Fibroblast of villous mesenchyme (primary cell): ENCODE data around the gene IL13RA1. TPM values are rescaled to one million over a fixed set of nuclear protein-coding genes. Genes with fewer than 3 reads are reported as not detected.

Experiments
- DNase-seq: peaks from one replicate; pipeline ENCODE4 v3.0.0-alpha.2; 2010; ENCODE audit warnings: low read depth
- H3K4me3 ChIP-seq: 2 replicates; pipeline ENCODE4 v1.5.1; 2011; ENCODE audit warnings: low read depth, mild to moderate bottlenecking, low read length
- total RNA-seq: library from RNA; depleted of rRNA; stranded (reverse); fragments of >200 nt; gene quantifications from 2 replicates; pipeline ENCODE4 v1.2.3, GENCODE V29; 2012
- TF ChIP-seq, protein P1 (sequence below): IDR thresholded peaks from 2 replicates; pipeline ENCODE4 v1.5.1; 2012; ENCODE audit warnings: low read depth, mild to moderate bottlenecking, low read length; ENCODE audit not compliant: insufficient read depth

The IL13RA1 gene
- total RNA-seq, 1 donor = 61.3 TPM

DNA sequence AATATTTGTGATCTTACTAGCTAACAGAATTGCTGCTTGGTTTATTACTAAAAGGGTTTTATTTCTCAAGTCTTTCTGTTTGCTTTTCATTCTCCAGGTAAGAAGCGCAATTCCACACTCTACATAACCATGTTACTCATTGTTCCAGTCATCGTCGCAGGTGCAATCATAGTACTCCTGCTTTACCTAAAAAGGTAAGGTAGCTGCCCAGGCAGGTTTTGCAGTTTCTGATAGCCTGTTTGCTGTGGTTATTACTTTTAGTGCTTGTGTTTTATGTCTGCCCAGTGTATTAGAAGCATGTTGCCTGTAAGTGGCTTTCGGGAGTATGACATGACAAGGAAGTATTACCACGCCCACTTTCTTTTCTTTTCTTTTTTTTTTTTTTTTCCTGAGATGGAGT is 46.4 kb downstream of the IL13RA1 start:
- no peak overlapping the region for H3K4me3 ChIP-seq
- TF ChIP-seq, protein P1, sequence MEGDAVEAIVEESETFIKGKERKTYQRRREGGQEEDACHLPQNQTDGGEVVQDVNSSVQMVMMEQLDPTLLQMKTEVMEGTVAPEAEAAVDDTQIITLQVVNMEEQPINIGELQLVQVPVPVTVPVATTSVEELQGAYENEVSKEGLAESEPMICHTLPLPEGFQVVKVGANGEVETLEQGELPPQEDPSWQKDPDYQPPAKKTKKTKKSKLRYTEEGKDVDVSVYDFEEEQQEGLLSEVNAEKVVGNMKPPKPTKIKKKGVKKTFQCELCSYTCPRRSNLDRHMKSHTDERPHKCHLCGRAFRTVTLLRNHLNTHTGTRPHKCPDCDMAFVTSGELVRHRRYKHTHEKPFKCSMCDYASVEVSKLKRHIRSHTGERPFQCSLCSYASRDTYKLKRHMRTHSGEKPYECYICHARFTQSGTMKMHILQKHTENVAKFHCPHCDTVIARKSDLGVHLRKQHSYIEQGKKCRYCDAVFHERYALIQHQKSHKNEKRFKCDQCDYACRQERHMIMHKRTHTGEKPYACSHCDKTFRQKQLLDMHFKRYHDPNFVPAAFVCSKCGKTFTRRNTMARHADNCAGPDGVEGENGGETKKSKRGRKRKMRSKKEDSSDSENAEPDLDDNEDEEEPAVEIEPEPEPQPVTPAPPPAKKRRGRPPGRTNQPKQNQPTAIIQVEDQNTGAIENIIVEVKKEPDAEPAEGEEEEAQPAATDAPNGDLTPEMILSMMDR = no peak
- no peak for DNase-seq

DNA sequence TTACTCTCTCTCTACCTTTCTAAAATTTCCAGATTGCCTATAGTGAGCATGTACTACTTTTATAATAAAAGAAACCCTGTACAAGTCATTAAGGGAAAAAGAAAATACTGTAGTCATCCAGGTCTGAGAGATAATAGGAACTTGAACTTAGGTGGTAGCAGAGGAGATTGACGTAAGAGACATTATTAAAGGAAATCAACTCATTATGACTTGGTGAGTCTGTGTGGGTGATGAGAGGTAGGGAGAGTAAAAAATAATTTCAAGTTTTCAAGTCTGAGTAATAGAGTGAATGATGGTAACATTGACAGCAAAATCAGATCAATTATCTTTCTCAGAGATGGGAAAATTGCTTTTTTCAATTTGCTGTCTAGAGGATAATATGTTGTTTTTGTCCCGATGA is 52.2 kb downstream of the IL13RA1 start:
- TF ChIP-seq, protein P1 = no peak
- H3K4me3 ChIP-seq = no peak overlapping the region
- no peak for DNase-seq

DNA sequence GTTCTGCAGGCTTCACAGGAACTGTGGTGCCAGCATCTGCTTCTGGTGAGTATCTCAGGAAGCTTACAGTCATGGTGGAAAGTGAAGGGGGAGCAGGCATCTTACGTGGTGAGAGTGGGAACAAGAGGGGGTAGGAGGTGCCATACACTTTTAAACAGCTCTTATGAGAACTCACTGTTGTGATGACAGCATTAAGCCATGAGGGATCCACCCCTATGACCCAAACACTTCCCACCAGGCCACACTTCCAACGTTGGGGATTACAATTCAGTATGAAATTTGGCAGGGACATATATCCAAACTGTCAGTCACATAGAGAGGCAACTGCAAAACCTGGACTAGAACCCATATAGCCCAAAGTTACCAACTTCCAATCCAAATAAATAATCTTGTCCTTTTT is 53.1 kb downstream of the IL13RA1 start:
- DNase-seq = no peak
- TF ChIP-seq, protein P1 = no peak
- no peak overlapping the region for H3K4me3 ChIP-seq

DNA sequence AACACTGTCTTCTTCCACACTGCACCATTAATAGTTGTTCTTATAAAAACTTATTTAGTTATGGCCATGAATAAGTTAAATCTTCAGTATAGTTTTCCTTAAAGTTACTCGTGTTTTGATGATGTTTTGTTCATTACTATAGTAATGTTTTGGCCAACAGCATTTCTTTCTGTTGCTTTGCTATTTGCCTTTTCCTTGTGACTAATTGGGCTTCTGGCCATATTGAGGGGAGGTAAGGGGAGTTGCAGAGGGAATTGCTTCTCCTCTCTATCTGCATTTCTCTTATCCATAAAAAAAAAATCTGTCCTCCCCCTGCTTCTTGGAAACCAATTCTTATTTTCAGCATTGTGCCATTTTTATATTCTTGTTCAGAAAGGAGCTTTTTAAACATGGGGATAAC is 53.5 kb downstream of the IL13RA1 start:
- peak; percentile 28 for DNase-seq
- TF ChIP-seq, protein P1 = no peak

DNA sequence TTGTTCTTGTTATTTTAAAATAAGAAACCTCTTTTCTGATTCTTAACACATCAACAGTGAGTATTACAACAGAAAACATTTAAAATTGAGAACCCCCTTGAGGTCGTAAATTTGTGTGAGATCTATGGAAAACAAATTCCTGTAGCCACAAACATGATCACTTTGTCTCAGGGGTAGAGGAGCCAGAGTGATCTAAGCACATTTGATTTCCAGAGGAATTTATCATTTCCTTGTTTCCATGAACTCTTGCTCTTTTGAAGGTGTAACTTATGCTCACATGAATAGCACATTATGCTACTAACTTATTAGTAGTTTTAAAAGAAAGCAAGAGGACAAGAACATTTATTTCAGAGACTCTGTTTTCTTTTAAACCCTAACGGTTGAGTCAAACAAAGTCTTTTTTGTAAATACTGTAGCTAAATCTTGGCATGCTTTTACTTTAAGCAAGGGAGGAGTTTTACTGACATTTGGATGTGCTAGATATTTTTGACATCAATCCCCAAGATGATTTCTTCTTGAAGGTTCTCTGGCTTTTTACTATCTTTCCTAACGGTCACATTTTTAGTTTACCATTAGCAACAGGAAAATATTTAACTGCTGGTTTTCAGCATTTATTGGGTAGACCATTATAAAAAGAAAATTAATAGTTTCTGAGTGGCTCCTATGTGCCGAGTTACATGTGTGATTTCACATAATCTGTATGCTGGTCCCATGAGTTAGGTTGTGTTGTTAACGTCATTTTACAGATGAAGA is 68.3 kb downstream of the IL13RA1 start:
- peak; percentile 66 for DNase-seq

More for the DNA sequence above, 53.5 kb downstream of the IL13RA1 start:
- no peak overlapping the region for H3K4me3 ChIP-seq

DNA sequence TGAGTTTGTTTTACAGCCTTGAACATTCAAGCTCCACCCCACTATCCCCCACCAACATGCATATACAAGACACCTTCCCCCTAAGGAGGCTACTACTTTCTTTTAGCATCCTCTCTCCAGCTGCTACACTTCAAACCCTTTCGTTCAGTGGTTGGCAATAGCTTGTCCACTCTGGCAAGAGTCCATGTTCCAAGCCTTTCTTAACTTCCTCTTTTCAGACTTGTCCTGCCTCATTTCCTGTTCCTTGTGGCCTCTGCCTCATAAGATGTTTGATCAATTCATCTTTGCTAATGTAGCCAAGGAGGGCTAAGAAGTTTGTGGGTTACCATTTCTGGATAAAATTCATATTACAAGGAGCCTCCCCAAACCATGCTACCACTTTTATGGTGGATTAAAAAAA is 75.5 kb downstream of the IL13RA1 start:
- peak; percentile 25 for DNase-seq
- TF ChIP-seq, protein P1 = no peak
- no peak overlapping the region for H3K4me3 ChIP-seq

More for the DNA sequence above, 68.3 kb downstream of the IL13RA1 start:
- TF ChIP-seq, protein P1 = no peak
- H3K4me3 ChIP-seq = no peak overlapping the region
